GM12873 (cell line): ENCODE results near the gene CYBA.

Experiments used
- TF ChIP-seq, protein P1 (sequence below): IDR thresholded peaks from 2 replicates; pipeline ENCODE4 v1.5.1; 2012; ENCODE audit warnings: low read depth, mild to moderate bottlenecking, moderate library complexity, low read length, control low read depth; ENCODE audit not compliant: insufficient read depth; ENCODE audit errors: missing control alignments

CYBA gene

GRCh38 chr16:88647178-88648070 lies 3.4 kb downstream of the CYBA start:
- TF ChIP-seq, protein P1, sequence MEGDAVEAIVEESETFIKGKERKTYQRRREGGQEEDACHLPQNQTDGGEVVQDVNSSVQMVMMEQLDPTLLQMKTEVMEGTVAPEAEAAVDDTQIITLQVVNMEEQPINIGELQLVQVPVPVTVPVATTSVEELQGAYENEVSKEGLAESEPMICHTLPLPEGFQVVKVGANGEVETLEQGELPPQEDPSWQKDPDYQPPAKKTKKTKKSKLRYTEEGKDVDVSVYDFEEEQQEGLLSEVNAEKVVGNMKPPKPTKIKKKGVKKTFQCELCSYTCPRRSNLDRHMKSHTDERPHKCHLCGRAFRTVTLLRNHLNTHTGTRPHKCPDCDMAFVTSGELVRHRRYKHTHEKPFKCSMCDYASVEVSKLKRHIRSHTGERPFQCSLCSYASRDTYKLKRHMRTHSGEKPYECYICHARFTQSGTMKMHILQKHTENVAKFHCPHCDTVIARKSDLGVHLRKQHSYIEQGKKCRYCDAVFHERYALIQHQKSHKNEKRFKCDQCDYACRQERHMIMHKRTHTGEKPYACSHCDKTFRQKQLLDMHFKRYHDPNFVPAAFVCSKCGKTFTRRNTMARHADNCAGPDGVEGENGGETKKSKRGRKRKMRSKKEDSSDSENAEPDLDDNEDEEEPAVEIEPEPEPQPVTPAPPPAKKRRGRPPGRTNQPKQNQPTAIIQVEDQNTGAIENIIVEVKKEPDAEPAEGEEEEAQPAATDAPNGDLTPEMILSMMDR: no peak

DNA sequence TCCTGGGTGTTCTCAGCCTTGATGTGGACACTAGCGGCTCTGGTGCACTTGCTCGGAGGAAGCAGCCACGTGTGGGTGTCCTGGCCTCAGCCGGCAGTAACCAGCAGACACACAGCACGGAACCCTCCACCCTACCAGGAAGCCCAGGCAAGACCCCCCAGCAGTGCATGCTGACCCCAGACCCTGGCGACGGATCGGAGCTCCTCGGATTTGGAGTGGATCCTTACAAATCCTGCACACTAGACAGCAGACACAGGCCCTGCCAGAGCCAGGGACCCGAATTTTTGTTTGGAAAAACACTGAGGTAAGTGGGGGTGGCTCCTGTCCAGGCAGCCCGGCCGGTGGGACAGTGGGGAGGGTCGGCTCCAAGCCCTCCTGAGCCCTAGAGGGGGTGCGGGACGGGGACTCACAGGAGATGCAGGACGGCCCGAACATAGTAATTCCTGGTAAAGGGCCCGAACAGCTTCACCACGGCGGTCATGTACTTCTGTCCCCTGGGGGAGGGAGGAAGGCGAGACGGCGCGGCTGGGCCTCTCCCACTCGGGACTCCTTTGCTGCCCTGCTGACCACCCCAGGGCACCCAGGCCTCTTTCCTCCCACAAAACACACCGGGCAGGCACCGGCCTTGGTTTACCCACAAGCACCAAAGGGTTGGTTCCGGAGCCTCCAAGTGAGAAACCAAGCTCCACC lies 4.4 kb downstream of the CYBA start:
- TF ChIP-seq, protein P1: no peak

DNA sequence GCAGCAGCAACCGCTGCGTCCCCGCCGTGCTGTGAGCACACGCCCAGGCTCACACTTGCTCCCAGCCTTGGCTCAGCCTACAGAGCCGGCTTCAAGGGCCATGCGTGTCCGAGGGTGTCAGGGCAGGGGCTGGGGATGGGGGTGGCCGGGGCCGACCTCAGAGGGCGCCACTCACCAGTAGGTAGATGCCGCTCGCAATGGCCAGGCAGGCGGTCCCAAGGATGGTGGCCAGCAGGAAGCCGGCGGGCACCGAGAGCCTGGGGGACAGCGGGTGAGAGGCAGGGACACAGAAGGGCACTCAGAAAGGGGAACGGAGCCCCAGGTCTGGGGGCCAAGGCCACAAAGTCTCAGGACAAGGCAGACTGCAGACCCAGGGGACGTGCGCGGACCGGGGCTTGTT lies 4.9 kb downstream of the CYBA start:
- TF ChIP-seq, protein P1: no peak

DNA sequence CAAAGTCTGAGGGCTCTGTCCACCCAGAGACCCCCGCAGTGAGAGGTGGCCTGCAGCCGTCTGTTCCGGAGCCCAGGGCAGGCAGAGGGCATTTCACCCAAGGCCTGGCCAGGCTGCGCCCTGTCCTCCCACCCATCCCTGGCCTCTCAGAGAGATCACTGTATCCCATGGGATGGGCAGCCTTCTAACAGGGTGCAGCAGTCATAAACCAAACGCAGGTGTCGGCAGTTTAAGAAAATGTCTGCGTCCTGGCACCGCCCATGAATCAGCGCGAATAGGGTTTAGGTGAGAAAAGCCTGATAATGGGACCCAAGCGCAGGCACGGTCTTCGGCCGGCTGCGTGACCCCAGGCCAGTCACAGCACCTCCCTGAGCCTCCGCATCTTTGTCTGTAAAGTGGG lies 5.4 kb downstream of the CYBA start:
- TF ChIP-seq, protein P1: no peak

DNA sequence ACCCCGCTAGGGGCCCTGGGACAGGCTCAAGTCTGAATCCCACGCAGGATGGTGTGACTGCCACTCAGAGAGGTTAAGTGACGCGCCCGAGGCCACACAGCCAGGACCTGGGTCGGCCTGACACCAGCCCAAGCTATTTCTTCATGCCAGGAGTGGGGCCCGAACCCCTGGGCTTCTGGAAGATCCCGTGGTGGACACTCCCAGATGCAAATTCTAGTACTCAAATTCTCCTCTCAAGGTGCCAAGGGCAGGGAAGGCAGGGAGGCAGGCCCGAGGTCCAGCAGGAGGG lies 7.3 kb downstream of the CYBA start:
- TF ChIP-seq, protein P1: no peak

- TF ChIP-seq, protein P1: no peak
These were observed 7.8 kb downstream of the CYBA start for GRCh38 chr16:88642881-88643643.
